Panc1 (cell line): Measurements from ENCODE around the gene ZCCHC24. TPM values are rescaled to one million over a fixed set of nuclear protein-coding genes. Genes with fewer than 3 reads are reported as not detected.

Source experiments
- ATAC-seq: fragments of 200-7000 bp; cut with Tn5 transposase; 2 replicates; pipeline ENCODE4 v1.9.1; 2020; ENCODE audit warnings: mild to moderate bottlenecking, moderate library complexity
- BruUV-seq: library from RNA; stranded (reverse); fragments of 400-500 nt; replicated peaks from 2 replicates; lab custom pipeline; 2021; lab: Mats Ljungman, UMichigan
- CTCF ChIA-PET: fragments of 300-600 bp; sonication (Branson Sonifier 250); formaldehyde crosslinking; loops from one replicate; lab custom pipeline; 2022; ENCODE audit warnings: antibody characterized with exemption; lab: Charles Lee
- POLR2A ChIA-PET: fragments of 300-600 bp; sonication (Branson Sonifier 250); formaldehyde crosslinking; loops from one replicate; lab custom pipeline; 2022; ENCODE audit warnings: antibody characterized with exemption; lab: Charles Lee
- DNase-seq: peaks from one replicate; pipeline ENCODE4 v3.0.0-alpha.2; 2010; ENCODE audit warnings: low read depth, low spot score
- H3K27ac ChIP-seq: 2 replicates; pipeline ENCODE4 v1.5.1; 2011; ENCODE audit warnings: mild to moderate bottlenecking, low read length, inconsistent platforms
- H3K27me3 ChIP-seq: fragments of 200-500 bp; sonication (Bioruptor generic); 2 replicates; pipeline ENCODE4 v1.6.0; 2014; ENCODE audit warnings: low read length, inconsistent platforms; ENCODE audit not compliant: control insufficient read depth, insufficient read depth
- H3K36me3 ChIP-seq: fragments of 200-500 bp; sonication (Bioruptor generic); 2 replicates; pipeline ENCODE4 v1.5.1; 2014; ENCODE audit warnings: inconsistent platforms, mild to moderate bottlenecking, low read length, moderate library complexity; ENCODE audit not compliant: control insufficient read depth, insufficient read depth
- H3K4me1 ChIP-seq: 2 replicates; pipeline ENCODE4 v1.5.1; 2011; ENCODE audit warnings: inconsistent platforms, mild to moderate bottlenecking, low read length, moderate library complexity; ENCODE audit not compliant: control insufficient read depth, insufficient read depth
- H3K4me3 ChIP-seq, 2 experiments: 2 replicates each; pipeline ENCODE4 v1.5.1; 2011 to 2012; ENCODE audit warnings: low read depth in 2 of 2, low read length in 2 of 2, mild to moderate bottlenecking in 2 of 2, inconsistent platforms in 1 of 2, moderate library complexity in 1 of 2
- H3K9me3 ChIP-seq: fragments of 200-500 bp; sonication (Bioruptor generic); 2 replicates; pipeline ENCODE4 v1.5.1; 2014; ENCODE audit warnings: low read depth, mild to moderate bottlenecking, inconsistent platforms, low read length, moderate library complexity; ENCODE audit not compliant: control insufficient read depth, insufficient read depth
- POLR2AphosphoS5 ChIP-seq: IDR thresholded peaks from 2 replicates; pipeline ENCODE4 v1.6.1; 2012; ENCODE audit warnings: mild to moderate bottlenecking, low read depth, low read length, moderate library complexity
- SIN3A ChIP-seq: IDR thresholded peaks from 2 replicates; pipeline ENCODE4 v1.6.1; 2012; ENCODE audit warnings: low read depth, mild to moderate bottlenecking, low read length, moderate library complexity, borderline replicate concordance; ENCODE audit not compliant: insufficient read depth
- TCF7L2 ChIP-seq: IDR thresholded peaks from 2 replicates; pipeline ENCODE4 v1.6.1; 2011; ENCODE audit warnings: mild to moderate bottlenecking, low read depth, low read length, inconsistent platforms
- in situ Hi-C: cut with HindIII; loops from 2 replicates; pipeline ENCODE4 v1.10.0; 2016; ENCODE audit warnings: low sequenced_read_pairs, low pct_unique_long_range_greater_than_20kb
- intact Hi-C: fragments of 100-400 bp; cut with micrococcal nuclease; formaldehyde crosslinking; loops from one replicate; pipeline ENCODE4 v1.10.0; 2022; ENCODE audit not compliant: unreplicated experiment
- total RNA-seq: library from RNA; stranded (reverse); gene quantifications from one replicate; pipeline ENCODE4 v1.2.1, GENCODE V29; 2021; ENCODE audit not compliant: unreplicated experiment
- TF ChIP-seq, protein P1 (sequence below), 2 experiments: IDR thresholded peaks; 2 replicates each; pipeline ENCODE4 v1.6.1; 2011 to 2012; ENCODE audit warnings: low read depth in 2 of 2, control low read depth in 1 of 2, low read length in 1 of 2, mild to moderate bottlenecking in 1 of 2, moderate library complexity in 1 of 2; ENCODE audit not compliant: insufficient read depth in 1 of 2
- TF ChIP-seq, protein P2 (sequence below): fragments of 450-650 bp; IDR thresholded peaks from 2 replicates; pipeline ENCODE4 v1.5.1; 2017; ENCODE audit warnings: mild to moderate bottlenecking

ZCCHC24 gene
- total RNA-seq, 1 experiment from 2014 or later, result 7.8 TPM

DNA sequence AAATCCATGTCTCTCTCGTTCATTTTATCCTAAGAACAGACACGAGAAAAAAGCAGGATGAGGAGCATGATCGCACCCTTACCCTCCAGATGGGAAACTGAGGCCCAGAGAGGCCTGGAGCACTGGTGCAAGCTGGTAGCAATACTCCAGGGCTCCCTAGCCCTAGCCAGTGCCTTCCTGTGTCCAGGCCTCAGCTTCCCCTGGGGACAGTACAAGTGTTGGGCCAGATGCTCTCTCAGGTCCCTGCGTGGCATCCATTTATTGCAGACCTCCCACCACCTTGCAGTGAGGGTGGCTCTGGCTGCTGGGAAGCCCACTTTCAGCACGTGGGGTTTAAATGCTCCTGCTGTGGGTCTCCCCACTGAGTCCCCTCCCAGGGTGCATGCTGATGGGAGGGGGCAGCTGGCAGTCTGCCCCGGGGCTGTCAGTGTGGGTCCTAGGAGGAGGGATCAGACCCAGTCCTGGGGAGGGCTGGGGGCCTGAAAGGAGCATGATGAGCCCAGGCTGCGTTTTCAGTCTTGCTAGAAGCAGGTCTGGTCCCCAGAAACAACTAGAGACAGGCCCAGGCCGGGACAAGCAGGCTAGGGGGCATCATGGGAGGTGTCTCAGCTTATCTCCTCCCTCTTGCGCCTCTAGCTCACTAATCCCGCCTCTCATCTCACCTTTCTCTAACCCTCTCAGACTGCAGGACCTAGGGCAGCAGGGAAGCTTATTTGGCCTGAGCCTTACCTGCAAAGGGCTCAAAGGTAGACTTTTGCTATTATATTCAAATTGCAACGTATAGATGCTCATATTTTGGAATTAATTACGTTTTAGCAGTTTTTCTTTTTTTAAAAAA, 98.8 kb downstream of the ZCCHC24 start:
- H3K27ac ChIP-seq, result no peak overlapping the region

DNA sequence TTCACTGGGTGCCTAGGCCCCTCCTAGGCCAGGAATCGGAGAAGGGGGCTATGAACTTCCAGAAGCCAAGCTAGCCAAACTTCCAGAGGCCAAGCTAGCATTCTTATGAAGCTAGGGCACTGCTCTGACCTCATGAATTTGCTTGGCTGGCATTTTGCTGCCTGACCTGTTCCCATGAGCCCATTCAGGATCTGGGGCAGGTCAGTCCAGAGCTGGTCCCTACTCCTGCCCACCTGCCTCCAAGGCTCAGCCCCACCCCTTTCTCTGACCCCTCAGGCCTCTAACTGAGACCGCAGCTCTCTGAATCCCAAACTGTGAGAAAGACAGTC, 99.4 kb downstream of the ZCCHC24 start:
- DNase-seq, result no peak
- H3K9me3 ChIP-seq, result no peaks in the 10 kb centered on the region
- no peaks in the 10 kb centered on the region for H3K27me3 ChIP-seq
- POLR2A ChIA-PET, result no interaction called here
- peaks cover 14% of the 10 kb centered on the region for H3K4me1 ChIP-seq
- no peak overlapping the region for H3K4me3 ChIP-seq
- intact Hi-C loops, result no loop called here
- H3K27ac ChIP-seq, result no peak overlapping the region
- H3K36me3 ChIP-seq, result 0 out of 2 replicates have a peak, but pooled peaks cover 2% of the 10 kb centered on the region
- in situ Hi-C loops, result no loop called here
- no TSS peak for BruUV-seq
- CTCF ChIA-PET, result interaction anchor here (0.6 kb wide), 2 partner anchors 35 to 142 kb away, joined by 3 to 4 read pairs; no protein-coding TSS in a partner anchor
- no peak for TF ChIP-seq SIN3A
- TF ChIP-seq, protein P1, sequence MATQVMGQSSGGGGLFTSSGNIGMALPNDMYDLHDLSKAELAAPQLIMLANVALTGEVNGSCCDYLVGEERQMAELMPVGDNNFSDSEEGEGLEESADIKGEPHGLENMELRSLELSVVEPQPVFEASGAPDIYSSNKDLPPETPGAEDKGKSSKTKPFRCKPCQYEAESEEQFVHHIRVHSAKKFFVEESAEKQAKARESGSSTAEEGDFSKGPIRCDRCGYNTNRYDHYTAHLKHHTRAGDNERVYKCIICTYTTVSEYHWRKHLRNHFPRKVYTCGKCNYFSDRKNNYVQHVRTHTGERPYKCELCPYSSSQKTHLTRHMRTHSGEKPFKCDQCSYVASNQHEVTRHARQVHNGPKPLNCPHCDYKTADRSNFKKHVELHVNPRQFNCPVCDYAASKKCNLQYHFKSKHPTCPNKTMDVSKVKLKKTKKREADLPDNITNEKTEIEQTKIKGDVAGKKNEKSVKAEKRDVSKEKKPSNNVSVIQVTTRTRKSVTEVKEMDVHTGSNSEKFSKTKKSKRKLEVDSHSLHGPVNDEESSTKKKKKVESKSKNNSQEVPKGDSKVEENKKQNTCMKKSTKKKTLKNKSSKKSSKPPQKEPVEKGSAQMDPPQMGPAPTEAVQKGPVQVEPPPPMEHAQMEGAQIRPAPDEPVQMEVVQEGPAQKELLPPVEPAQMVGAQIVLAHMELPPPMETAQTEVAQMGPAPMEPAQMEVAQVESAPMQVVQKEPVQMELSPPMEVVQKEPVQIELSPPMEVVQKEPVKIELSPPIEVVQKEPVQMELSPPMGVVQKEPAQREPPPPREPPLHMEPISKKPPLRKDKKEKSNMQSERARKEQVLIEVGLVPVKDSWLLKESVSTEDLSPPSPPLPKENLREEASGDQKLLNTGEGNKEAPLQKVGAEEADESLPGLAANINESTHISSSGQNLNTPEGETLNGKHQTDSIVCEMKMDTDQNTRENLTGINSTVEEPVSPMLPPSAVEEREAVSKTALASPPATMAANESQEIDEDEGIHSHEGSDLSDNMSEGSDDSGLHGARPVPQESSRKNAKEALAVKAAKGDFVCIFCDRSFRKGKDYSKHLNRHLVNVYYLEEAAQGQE (IDR thresholded peaks at IDR 0.05; ENCODE audit: insufficient read depth in 1 of 2, low read depth in 2 of 2, low read length in 1 of 2), result no peak
- no peak for ATAC-seq

More for the DNA sequence above, 98.8 kb downstream of the ZCCHC24 start:
- Histone ChIP-seq H3K27me3 (no peaks in the 10 kb centered on the region), H3K36me3 (0 out of 2 replicates have a peak, but pooled peaks cover 2% of the 10 kb centered on the region), H3K9me3 (no peaks in the 10 kb centered on the region), H3K4me3 (peak overlapping the region; percentile 8 to 95; a peak in 2 of 4 replicates), H3K4me1 (peaks cover 14% of the 10 kb centered on the region)
- POLR2A ChIA-PET, result no interaction called here
- CTCF ChIA-PET, result interaction anchor here (0.6 kb wide), 1 partner anchor 141 kb away, joined by 3 read pairs; no protein-coding TSS in a partner anchor
- DNase-seq (no peak), ATAC-seq (no peak)
- TF ChIP-seq, protein P2, sequence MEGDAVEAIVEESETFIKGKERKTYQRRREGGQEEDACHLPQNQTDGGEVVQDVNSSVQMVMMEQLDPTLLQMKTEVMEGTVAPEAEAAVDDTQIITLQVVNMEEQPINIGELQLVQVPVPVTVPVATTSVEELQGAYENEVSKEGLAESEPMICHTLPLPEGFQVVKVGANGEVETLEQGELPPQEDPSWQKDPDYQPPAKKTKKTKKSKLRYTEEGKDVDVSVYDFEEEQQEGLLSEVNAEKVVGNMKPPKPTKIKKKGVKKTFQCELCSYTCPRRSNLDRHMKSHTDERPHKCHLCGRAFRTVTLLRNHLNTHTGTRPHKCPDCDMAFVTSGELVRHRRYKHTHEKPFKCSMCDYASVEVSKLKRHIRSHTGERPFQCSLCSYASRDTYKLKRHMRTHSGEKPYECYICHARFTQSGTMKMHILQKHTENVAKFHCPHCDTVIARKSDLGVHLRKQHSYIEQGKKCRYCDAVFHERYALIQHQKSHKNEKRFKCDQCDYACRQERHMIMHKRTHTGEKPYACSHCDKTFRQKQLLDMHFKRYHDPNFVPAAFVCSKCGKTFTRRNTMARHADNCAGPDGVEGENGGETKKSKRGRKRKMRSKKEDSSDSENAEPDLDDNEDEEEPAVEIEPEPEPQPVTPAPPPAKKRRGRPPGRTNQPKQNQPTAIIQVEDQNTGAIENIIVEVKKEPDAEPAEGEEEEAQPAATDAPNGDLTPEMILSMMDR, result no peak
- no peak for TF ChIP-seq TCF7L2
- TF ChIP-seq, protein P1 (IDR thresholded peaks at IDR 0.05; ENCODE audit: insufficient read depth in 1 of 2, low read depth in 2 of 2, low read length in 1 of 2), result no peak
- TF ChIP-seq POLR2AphosphoS5, result no peak
- TF ChIP-seq SIN3A, result no peak
- in situ Hi-C loops (no loop called here), intact Hi-C loops (no loop called here)
- no TSS peak for BruUV-seq
